Choroid plexus epithelial cell (primary cell): ENCODE measurements around the gene YAF2.
A peak's percentile ranks its signal among the peaks of the same experiment; 100 is the strongest.

Experiments
- DNase-seq: peaks from one replicate; pipeline ENCODE4 v3.0.0-alpha.2; 2010; ENCODE audit warnings: low read depth
- H3K4me3 ChIP-seq: 2 replicates; pipeline ENCODE4 v1.5.1; 2011; ENCODE audit warnings: low read depth, mild to moderate bottlenecking, control low read depth, low read length, moderate library complexity
- TF ChIP-seq, protein P1 (sequence below): conservative IDR thresholded peaks from 2 replicates; pipeline ENCODE4 v1.5.1; 2011; ENCODE audit warnings: low read depth, mild to moderate bottlenecking, control low read depth, inconsistent platforms, low read length, moderate library complexity

YAF2 gene

DNA sequence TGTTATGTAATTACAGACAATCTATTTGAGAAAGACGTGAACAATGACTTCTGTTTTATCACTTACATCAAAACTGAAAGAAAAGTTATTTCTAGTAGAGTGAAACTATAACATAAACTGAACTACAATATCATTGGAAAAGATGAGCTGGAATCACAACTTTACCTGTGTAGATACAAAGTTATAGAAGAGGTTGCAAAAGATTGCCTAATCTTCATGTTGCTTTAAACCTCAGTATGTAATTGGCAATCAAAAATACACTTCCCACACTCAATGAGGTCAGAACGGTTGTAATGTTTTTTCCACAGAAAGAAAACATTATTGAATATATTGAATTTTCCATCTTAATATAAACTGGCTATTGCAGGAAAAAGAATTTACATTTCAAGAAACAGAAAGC is 55.7 kb downstream of the YAF2 start:
- TF ChIP-seq, protein P1, sequence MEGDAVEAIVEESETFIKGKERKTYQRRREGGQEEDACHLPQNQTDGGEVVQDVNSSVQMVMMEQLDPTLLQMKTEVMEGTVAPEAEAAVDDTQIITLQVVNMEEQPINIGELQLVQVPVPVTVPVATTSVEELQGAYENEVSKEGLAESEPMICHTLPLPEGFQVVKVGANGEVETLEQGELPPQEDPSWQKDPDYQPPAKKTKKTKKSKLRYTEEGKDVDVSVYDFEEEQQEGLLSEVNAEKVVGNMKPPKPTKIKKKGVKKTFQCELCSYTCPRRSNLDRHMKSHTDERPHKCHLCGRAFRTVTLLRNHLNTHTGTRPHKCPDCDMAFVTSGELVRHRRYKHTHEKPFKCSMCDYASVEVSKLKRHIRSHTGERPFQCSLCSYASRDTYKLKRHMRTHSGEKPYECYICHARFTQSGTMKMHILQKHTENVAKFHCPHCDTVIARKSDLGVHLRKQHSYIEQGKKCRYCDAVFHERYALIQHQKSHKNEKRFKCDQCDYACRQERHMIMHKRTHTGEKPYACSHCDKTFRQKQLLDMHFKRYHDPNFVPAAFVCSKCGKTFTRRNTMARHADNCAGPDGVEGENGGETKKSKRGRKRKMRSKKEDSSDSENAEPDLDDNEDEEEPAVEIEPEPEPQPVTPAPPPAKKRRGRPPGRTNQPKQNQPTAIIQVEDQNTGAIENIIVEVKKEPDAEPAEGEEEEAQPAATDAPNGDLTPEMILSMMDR, result no peak
- no peak overlapping the region for H3K4me3 ChIP-seq
- no peak for DNase-seq

DNA sequence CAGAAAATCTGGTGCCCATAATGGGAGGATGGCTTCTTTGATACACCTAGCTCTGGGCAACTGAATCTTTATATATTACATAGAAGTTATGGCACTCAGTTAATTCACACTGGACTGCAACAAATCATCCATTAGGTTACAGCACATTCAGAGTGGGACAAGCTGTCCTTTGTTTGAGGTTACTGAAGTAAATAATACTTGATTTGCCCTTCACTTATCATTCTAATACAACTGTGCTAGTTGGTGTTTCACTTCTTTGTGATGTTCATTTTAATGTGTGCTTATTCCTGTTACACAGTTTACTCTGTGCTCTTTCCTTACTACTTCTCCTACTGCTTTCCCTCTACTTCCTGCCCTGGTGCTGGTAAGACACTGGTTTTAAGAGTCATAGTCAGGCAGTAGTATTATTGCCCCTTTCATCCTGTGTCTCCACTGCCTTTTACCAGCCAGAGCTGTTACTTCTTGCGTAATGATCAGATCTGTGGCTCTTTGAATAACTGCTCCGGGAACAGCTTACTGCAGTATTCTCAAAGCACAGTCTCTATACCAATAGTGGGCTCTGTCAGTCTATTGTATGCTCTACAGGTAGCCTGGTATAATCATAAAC is 57.0 kb downstream of the YAF2 start:
- TF ChIP-seq, protein P1, result no peak
- H3K4me3 ChIP-seq, result no peak overlapping the region
- DNase-seq, result peak; percentile 63

DNA sequence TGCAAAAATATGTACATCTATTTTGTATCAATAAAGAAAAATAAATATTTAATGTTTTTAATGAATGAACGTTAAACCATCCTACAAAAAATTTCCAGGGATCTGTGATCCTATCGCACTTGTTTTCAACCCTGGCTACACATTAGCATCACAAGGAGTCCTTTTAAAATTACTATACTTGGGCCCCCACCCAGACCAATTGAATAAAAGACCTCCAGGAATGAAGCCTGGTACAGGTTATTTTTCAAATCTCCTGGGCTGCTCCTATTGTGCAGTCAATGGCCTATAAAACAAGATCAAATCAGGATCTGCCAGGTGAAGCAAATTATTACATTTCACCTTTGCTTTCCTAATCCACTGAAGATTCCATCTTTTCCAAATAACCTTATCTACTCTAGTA is 59.9 kb downstream of the YAF2 start:
- no peak for DNase-seq
- H3K4me3 ChIP-seq, result no peak overlapping the region
- TF ChIP-seq, protein P1, result no peak

DNA sequence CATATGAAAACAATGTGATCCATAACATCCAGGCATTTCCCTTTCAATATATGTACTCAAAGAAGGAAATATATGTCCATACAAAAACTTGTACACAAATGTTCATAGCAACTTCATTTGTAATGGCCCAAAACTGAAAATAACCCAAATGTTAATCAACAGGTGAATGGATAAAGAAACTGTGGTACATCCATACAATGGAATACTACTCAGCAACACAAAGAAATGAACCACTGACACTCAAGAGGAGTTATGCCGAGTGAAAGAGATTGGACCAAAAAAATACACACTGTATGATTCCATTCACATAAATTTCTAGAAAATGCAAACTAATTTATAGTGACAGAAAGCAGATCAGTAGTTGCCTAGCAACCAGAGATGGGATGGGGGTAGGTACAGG is 63.1 kb downstream of the YAF2 start:
- DNase-seq, result no peak
- H3K4me3 ChIP-seq, result no peak overlapping the region
- TF ChIP-seq, protein P1, result no peak

DNA sequence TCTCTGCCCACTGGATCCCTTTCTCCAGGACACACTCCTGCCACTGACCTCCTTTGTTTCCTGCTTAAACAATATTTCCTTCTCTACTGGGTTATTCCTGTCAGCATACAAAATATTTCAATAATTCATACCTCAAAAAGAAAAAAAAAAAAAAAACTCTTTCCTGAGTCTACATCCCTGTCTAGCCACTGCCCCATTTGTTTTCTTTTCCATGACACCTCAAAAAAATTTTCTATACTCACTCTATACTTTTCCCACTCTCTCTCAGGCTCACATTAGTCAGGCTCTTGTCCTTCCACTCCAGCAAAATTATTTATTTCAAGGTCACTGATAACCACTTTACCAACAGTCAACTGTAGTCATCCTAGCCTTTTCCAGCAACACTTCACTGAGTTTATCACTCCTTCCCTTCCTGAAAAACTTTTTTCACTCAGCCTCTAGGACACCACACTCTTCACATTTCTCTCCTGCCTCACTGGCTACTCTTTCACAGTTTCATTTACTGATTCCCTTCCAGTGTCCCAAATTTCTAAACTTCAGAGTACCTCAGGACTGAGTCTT is 64.0 kb downstream of the YAF2 start:
- H3K4me3 ChIP-seq, result no peak overlapping the region
- DNase-seq, result no peak
- TF ChIP-seq, protein P1, result no peak

DNA sequence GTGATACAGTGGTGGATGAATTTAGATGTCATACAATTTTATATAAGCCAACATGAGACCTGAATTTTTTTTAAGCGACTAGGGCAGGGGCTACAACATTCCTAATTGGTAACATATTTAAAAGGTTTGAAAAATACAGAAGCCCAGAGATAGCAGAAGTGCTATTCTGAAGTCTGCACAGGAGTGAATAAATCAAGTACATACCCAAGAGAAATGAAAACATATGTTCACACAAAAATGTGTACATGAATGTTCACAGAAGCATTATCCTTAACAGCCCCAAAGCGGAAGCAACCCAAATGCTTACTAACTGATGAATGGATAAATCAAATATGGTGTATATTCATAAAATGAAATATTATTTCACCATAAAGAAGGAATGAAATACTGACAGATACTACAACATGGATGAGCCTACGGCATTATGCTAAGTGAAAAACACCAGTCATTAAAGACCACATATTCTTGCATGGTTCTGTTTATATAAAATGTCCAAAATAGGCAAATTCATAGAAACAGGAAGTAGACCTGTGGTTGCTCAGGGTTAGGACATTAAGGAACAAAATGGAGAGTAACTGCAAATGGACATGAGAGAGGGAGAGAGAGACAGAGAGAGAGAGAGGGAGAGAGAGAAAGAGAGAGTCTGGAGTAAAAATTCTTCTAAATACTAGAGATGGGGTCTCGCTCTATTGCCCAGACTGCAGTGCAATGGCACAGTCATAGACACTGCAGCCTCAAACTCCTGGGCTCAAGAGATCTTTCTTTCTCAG is 65.4 kb downstream of the YAF2 start:
- no peak for DNase-seq
- no peak overlapping the region for H3K4me3 ChIP-seq
- TF ChIP-seq, protein P1, result no peak
